Lower leg skin (tissue), 3 donors: ENCODE results near the gene UBTD1.

Experiments
- CTCF ChIP-seq, 3 donors: fragments of 450-650 bp; IDR thresholded peaks; one replicate each; pipeline ENCODE4 v1.5.1; 2016; ENCODE audit warnings: antibody characterized with exemption in 3 of 3, mild to moderate bottlenecking in 3 of 3, moderate library complexity in 2 of 3
- POLR2A ChIP-seq, 2 donors: fragments of 450-650 bp; IDR thresholded peaks; one replicate each; pipeline ENCODE4 v1.6.1; 2016 to 2017; ENCODE audit warnings: antibody characterized with exemption in 2 of 2, mild to moderate bottlenecking in 1 of 2, moderate library complexity in 1 of 2

DNA sequence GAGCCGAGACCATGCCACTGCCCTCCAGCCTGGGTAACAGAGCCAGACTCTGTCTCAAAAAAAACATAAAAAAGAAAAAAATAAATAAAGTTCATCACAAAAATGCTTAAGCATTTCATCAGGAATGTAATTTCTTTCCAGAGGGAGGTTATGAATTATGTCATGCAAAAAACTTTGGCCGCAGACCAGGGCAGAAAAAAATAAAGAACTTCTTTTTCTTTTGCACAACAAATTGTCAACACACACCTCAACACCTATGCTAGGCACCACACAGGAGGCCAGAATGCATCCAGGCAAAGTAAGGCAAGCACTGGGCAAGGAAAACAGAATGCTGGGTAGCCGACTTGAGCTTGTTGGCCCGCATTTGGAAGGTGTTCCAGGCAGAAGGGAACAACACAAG is 94.7 kb downstream of the UBTD1 start:
- TF ChIP-seq CTCF (IDR thresholded peaks at IDR 0.05) (no peak), POLR2A (IDR thresholded peaks at IDR 0.05) (no peak)
